RWPE1 (cell line): ENCODE results near the gene SAXO1.
"Not testable (repeated sequence)": the region's sequence is repeated elsewhere in the genome, so short reads cannot be mapped to it uniquely, and the experiment has no call there.

ENCODE experiments used
- CTCF ChIA-PET: fragments of 350-600 bp; sonication (Branson Sonifier 250); formaldehyde crosslinking; extraction: SDS; loops from one replicate; lab custom pipeline; 2021; lab: Yijun Ruan, JAX
- POLR2A ChIA-PET: fragments of 400-600 bp; formaldehyde crosslinking; extraction: SDS; loops from one replicate; lab custom pipeline; 2020; ENCODE audit warnings: antibody characterized with exemption; ENCODE audit not compliant: low non-redundant PET; lab: Yijun Ruan, JAX
- DNase-seq: peaks from one replicate; pipeline ENCODE4 v3.0.0; 2012; ENCODE audit warnings: low spot score
- H3K27ac ChIP-seq: fragments of 450-650 bp; 2 replicates; pipeline ENCODE4 v1.5.1; 2017
- CTCF ChIP-seq: fragments of 450-650 bp; conservative IDR thresholded peaks from 2 replicates; pipeline ENCODE4 v1.5.1; 2017; ENCODE audit warnings: low read depth, mild to moderate bottlenecking

The SAXO1 gene

GRCh38 chr9:18936094-18936871 lies 96.7 kb downstream of the SAXO1 start:
- H3K27ac ChIP-seq, result no peak overlapping the region
- TF ChIP-seq CTCF, result no peak

GRCh38 chr9:18935541-18935940 lies 97.5 kb downstream of the SAXO1 start:
- DNase-seq, result no peak
- ChIA-PET CTCF (no interaction called here), POLR2A (no interaction called here)
- no peak overlapping the region for H3K27ac ChIP-seq
- no peak for TF ChIP-seq CTCF

More at GRCh38 chr9:18936094-18936871, 96.7 kb downstream of the SAXO1 start:
- DNase-seq, result no peak
- ChIA-PET CTCF (no interaction called here), POLR2A (no interaction called here)

GRCh38 chr9:18930611-18931010 lies 102.4 kb downstream of the SAXO1 start:
- POLR2A ChIA-PET, DNase-seq, H3K27ac ChIP-seq, CTCF ChIA-PET: not testable (repeated sequence)

- no peak for DNase-seq
- POLR2A ChIA-PET, result no interaction called here
- H3K27ac ChIP-seq, result no peak overlapping the region
- no peak for TF ChIP-seq CTCF
- CTCF ChIA-PET, result no interaction called here
These were observed 104.3 kb downstream of the SAXO1 start for GRCh38 chr9:18928711-18929110.

- CTCF ChIA-PET, result no interaction called here
- DNase-seq, result no peak
- TF ChIP-seq CTCF, result no peak
- POLR2A ChIA-PET, result interaction anchor here (0.6 kb wide), 1 partner anchor 95 kb away, joined by 4 read pairs; no protein-coding TSS in a partner anchor
- no peak overlapping the region for H3K27ac ChIP-seq
These were observed 106.5 kb downstream of the SAXO1 start for GRCh38 chr9:18926513-18926912.

- TF ChIP-seq CTCF, result no peak
- ChIA-PET CTCF (interaction anchor here (0.7 kb wide), 1 partner anchor 217 kb away, joined by 3 read pairs; no protein-coding TSS in a partner anchor), POLR2A (no interaction called here)
- DNase-seq, result no peak
- H3K27ac ChIP-seq, result no peak overlapping the region
These were observed 107.1 kb downstream of the SAXO1 start for GRCh38 chr9:18925880-18926279.

GRCh38 chr9:18923671-18924430 lies 109.2 kb downstream of the SAXO1 start:
- TF ChIP-seq CTCF, result no peak
- ChIA-PET CTCF (no interaction called here), POLR2A (no interaction called here)
- no peak for DNase-seq
- no peak overlapping the region for H3K27ac ChIP-seq
